ENCODE measurements around the gene DNER.

The DNER gene

DNA sequence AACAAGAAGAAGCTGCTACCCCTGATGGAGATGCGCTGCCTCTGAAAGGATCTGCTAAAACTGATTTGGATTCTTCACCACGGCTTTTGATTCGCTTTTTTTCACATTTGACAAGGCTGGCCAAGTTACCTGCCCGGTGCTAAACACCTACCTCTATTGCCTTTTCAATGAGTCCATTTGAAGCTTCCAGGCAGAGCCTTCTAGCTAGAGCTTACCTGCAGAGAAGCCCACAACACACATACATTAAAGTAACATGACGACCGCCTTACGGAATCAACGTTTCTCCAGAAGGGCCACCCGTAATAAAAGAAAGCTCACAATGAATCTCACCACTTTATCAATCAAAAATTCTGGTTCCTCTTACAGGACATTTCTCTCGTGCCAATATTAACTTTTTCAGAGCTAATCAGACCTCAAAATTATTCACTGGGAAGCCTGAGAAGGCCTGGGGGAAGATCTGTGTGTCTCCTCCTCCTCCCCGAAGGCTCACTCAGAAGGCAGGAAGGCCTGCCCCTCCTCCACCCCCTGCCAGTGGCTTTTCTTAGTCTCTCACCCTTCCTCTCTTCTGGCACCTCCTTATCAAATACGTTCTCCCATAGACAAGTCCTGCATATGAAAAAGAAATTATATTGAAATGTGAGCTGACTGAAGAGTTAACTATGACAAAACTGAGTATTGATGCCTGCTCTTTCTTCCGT is 171.0 kb downstream of the DNER start:
- H3K9me3 ChIP-seq (replicated peaks; ENCODE audit: low read length), result no peaks in the 10 kb centered on the region
- H3K4me3 ChIP-seq (ENCODE audit: low read length), result no peak overlapping the region
- no peak overlapping the region for H3K9ac ChIP-seq (ENCODE audit: low read depth, low read length)
- H3K27me3 ChIP-seq (ENCODE audit: control insufficient read depth, insufficient read depth, low read length), result no peaks in the 10 kb centered on the region
- no peaks in the 10 kb centered on the region for H3K4me1 ChIP-seq (ENCODE audit: control insufficient read depth, insufficient read depth, low read length)
- no peaks in the 10 kb centered on the region for H3K36me3 ChIP-seq (ENCODE audit: insufficient read depth, low read length)
- no peak overlapping the region for H3K4me2 ChIP-seq (ENCODE audit: low read length)

DNA sequence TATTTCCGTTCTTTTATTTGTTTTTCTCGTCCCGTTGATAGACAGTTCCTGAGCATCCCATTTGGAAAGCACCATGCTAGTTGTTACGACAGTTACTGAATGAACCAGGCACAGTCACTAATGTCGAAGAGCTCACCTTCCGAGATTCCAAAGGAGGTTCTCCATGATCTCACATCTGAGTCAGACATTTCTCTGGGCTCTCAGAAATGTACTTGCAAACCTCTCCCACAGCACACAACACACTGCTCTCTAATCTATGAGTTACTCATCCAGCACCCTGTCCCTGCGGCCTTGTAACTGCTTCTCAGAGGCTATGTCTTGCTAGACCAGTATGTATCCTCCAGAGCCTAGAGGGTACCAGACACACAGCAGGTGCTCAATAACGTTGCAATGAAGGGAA is 174.7 kb downstream of the DNER start:
- no peaks in the 10 kb centered on the region for H3K4me1 ChIP-seq (ENCODE audit: control insufficient read depth, insufficient read depth, low read length)
- H3K4me3 ChIP-seq (ENCODE audit: low read length), result no peak overlapping the region
- no peak overlapping the region for H3K9ac ChIP-seq (ENCODE audit: low read depth, low read length)
- H3K4me2 ChIP-seq (ENCODE audit: low read length), result no peak overlapping the region
- H3K27me3 ChIP-seq (ENCODE audit: control insufficient read depth, insufficient read depth, low read length), result no peaks in the 10 kb centered on the region
- no peaks in the 10 kb centered on the region for H3K9me3 ChIP-seq (replicated peaks; ENCODE audit: low read length)
- no peaks in the 10 kb centered on the region for H3K36me3 ChIP-seq (ENCODE audit: insufficient read depth, low read length)

DNA sequence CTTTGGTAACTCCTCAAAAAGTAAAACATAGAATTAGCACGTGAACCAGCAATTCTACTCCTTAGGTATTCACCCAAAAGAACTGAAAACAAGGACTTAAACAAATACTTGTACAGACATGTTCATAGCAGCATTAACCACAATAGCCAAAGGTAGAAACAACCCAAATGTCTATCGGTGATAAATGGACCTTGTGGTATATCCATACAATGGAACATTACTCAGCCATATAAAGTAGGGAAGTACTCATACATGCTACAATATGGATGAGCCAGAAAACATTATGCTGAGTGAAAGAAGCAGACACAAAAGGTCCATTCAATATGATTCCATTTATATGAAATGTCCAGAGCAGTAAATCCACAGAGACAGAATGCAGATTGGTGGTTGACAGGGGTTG is 182.8 kb downstream of the DNER start:
- Histone ChIP-seq H3K4me2 (ENCODE audit: low read length) (no peak overlapping the region), H3K9me3 (replicated peaks; ENCODE audit: low read length) (no peaks in the 10 kb centered on the region), H3K4me1 (ENCODE audit: control insufficient read depth, insufficient read depth, low read length) (no peaks in the 10 kb centered on the region), H3K4me3 (ENCODE audit: low read length) (no peak overlapping the region), H3K9ac (ENCODE audit: low read depth, low read length) (no peak overlapping the region), H3K36me3 (ENCODE audit: insufficient read depth, low read length) (no peaks in the 10 kb centered on the region), H3K27me3 (ENCODE audit: control insufficient read depth, insufficient read depth, low read length) (no peaks in the 10 kb centered on the region)

DNA sequence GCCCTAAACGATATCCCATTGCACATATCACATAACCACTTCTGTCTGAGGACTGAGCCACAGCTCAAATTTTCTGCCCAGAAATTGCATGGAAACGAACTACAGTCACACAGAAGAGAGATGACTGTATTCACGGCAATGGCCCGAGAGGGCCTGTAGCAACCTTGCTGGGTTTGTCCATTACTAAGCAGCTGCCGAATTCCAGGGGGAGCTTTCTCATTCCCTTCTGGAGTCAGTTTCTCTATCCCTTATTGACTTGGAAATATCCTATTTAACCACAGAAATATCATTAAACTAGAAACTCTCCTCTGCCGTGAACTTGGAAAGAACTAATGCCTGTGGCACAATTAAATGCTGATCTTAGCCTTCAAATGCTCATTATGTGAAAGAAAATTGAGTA is 183.9 kb downstream of the DNER start:
- no peaks in the 10 kb centered on the region for H3K9me3 ChIP-seq (replicated peaks; ENCODE audit: low read length)
- H3K36me3 ChIP-seq (ENCODE audit: insufficient read depth, low read length), result no peaks in the 10 kb centered on the region
- no peak overlapping the region for H3K9ac ChIP-seq (ENCODE audit: low read depth, low read length)
- no peak overlapping the region for H3K4me3 ChIP-seq (ENCODE audit: low read length)
- H3K27me3 ChIP-seq (ENCODE audit: control insufficient read depth, insufficient read depth, low read length), result no peaks in the 10 kb centered on the region
- H3K4me2 ChIP-seq (ENCODE audit: low read length), result no peak overlapping the region
- H3K4me1 ChIP-seq (ENCODE audit: control insufficient read depth, insufficient read depth, low read length), result no peaks in the 10 kb centered on the region

DNA sequence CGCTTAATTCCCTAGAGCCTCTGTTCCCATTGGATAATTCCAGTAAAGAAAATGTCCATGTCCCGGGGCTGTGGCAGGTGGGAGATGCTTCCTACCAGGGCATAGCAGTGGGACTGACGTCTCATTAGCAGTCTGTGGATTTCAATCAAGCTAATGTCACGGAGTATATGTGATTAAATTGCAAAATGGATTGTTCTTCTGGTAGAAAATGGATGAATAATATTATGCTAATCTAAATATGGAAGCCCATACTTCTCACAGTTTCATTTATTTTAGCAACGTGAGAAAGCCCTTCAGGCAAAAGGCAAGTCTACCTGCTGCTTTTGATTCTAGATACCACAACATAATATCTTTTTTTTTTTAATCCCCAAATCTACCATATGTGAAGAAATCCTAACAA is 185.5 kb downstream of the DNER start:
- Histone ChIP-seq H3K4me2 (ENCODE audit: low read length) (no peak overlapping the region), H3K9ac (ENCODE audit: low read depth, low read length) (no peak overlapping the region), H3K4me1 (ENCODE audit: control insufficient read depth, insufficient read depth, low read length) (no peaks in the 10 kb centered on the region), H3K27me3 (ENCODE audit: control insufficient read depth, insufficient read depth, low read length) (no peaks in the 10 kb centered on the region), H3K4me3 (ENCODE audit: low read length) (no peak overlapping the region), H3K36me3 (ENCODE audit: insufficient read depth, low read length) (no peaks in the 10 kb centered on the region), H3K9me3 (replicated peaks; ENCODE audit: low read length) (no peaks in the 10 kb centered on the region)

DNA sequence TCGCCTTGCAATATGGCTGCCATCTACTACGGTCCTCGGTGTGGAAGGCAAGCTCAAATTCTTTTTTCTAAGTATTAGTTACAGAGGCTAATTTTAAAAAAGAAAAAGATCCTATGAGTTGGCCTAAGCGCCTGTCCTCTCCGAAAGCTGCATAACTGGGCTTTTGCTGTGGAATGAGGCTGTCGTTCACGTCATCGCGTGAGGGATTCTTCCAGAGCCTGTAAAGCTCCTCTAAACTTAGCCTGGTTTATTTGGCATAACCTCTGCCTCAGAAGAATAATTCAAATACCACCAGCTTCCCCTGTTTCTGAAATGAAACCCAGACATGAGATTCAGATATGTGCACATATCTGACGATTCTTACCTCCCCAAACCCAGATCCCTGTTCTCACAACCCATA is 187.4 kb downstream of the DNER start:
- Histone ChIP-seq H3K4me2 (ENCODE audit: low read length) (no peak overlapping the region), H3K36me3 (ENCODE audit: insufficient read depth, low read length) (no peaks in the 10 kb centered on the region), H3K4me3 (ENCODE audit: low read length) (no peak overlapping the region), H3K4me1 (ENCODE audit: control insufficient read depth, insufficient read depth, low read length) (no peaks in the 10 kb centered on the region), H3K27me3 (ENCODE audit: control insufficient read depth, insufficient read depth, low read length) (no peaks in the 10 kb centered on the region), H3K9me3 (replicated peaks; ENCODE audit: low read length) (no peaks in the 10 kb centered on the region), H3K9ac (ENCODE audit: low read depth, low read length) (no peak overlapping the region)

DNA sequence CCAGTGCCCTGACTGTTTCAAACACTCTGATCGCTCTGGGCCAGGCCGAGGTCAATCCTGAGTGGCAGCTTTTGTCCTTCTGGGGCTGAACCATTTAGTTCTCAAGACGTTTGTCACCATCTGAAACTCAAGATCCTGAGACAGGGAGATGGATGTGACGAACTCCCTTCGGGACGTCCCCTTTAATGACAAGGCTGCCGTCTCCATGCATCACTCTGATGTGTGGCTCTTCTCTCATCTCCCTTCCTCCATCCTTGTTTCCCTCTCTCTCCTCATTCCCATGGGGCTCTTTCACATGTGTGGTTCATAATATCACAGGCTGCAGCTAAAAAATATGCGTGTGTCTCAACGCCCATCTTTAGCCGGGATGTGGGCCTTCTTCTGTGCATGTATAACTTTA is 189.6 kb downstream of the DNER start:
- no peak overlapping the region for H3K9ac ChIP-seq (ENCODE audit: low read depth, low read length)
- H3K4me3 ChIP-seq (ENCODE audit: low read length), result no peak overlapping the region
- H3K9me3 ChIP-seq (replicated peaks; ENCODE audit: low read length), result no peaks in the 10 kb centered on the region
- no peaks in the 10 kb centered on the region for H3K27me3 ChIP-seq (ENCODE audit: control insufficient read depth, insufficient read depth, low read length)
- no peak overlapping the region for H3K4me2 ChIP-seq (ENCODE audit: low read length)
- no peaks in the 10 kb centered on the region for H3K36me3 ChIP-seq (ENCODE audit: insufficient read depth, low read length)
- no peaks in the 10 kb centered on the region for H3K4me1 ChIP-seq (ENCODE audit: control insufficient read depth, insufficient read depth, low read length)

DNA sequence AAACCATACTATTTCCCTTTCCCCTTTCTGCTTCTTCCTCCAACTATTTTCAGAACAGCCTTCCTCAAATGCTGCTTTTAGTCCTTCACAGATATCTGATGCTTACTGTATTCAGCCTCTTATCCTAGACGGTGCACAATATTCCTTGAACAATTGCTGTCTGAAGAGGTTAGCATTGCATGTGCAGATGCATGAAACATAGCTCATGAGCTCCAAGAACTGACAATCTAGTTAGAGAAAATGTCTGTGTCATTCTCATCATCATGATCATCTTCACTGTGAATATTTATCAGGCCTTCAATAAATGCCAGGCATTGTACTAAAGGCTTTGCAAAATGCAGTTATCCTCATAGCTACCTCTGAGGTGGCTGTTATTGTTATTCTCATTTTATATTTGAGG is 190.7 kb downstream of the DNER start:
- H3K9ac ChIP-seq (ENCODE audit: low read depth, low read length), result no peak overlapping the region

DNA sequence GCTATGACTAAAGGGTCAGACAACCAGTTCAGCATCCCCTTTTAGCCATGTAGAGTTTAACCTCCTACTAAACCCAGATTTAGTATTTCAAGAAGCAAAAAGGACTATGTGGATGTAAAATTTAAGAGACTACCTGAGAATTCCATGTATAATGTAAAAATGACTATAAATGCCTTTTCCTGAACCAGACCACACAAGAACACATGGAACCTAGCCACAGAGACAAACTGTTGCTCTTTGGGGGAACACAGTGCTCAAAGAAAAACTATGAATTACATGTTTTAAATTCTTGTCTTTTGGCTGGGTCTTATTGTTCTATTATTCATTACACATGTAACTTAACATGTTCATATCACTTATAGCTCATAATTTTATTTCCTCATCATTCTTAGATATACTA is 192.8 kb downstream of the DNER start:
- Histone ChIP-seq H3K4me2 (ENCODE audit: low read length) (no peak overlapping the region), H3K9me3 (replicated peaks; ENCODE audit: low read length) (no peaks in the 10 kb centered on the region), H3K27me3 (ENCODE audit: control insufficient read depth, insufficient read depth, low read length) (no peaks in the 10 kb centered on the region), H3K9ac (ENCODE audit: low read depth, low read length) (no peak overlapping the region), H3K4me3 (ENCODE audit: low read length) (no peak overlapping the region), H3K4me1 (ENCODE audit: control insufficient read depth, insufficient read depth, low read length) (no peaks in the 10 kb centered on the region), H3K36me3 (ENCODE audit: insufficient read depth, low read length) (no peaks in the 10 kb centered on the region)

More for the DNA sequence above, 190.7 kb downstream of the DNER start:
- Histone ChIP-seq H3K9me3 (replicated peaks; ENCODE audit: low read length) (no peaks in the 10 kb centered on the region), H3K4me3 (ENCODE audit: low read length) (no peak overlapping the region), H3K36me3 (ENCODE audit: insufficient read depth, low read length) (no peaks in the 10 kb centered on the region), H3K27me3 (ENCODE audit: control insufficient read depth, insufficient read depth, low read length) (no peaks in the 10 kb centered on the region), H3K4me2 (ENCODE audit: low read length) (no peak overlapping the region), H3K4me1 (ENCODE audit: control insufficient read depth, insufficient read depth, low read length) (no peaks in the 10 kb centered on the region)

DNA sequence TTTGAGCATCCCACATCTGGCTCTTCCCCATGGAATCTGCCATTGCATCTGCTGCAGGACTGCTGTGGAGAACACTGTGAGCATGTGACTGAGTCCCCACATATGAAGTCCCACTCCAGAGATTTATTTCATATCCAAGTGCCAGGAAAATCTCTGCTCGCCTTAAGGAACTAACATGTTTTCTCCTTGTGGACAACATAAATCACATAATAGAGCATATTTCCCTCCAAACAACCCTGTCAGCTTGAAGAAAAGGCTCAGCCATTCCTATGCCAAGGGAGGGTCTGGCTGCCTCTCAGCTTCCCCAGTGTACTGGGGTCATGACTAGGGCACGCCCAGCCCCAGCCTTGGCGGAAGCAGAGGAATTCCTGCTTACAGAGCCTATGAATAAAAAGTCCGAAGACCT is 193.7 kb downstream of the DNER start:
- Histone ChIP-seq H3K9ac (ENCODE audit: low read depth, low read length) (no peak overlapping the region), H3K4me1 (ENCODE audit: control insufficient read depth, insufficient read depth, low read length) (no peaks in the 10 kb centered on the region), H3K9me3 (replicated peaks; ENCODE audit: low read length) (no peaks in the 10 kb centered on the region), H3K4me3 (ENCODE audit: low read length) (no peak overlapping the region), H3K36me3 (ENCODE audit: insufficient read depth, low read length) (no peaks in the 10 kb centered on the region), H3K4me2 (ENCODE audit: low read length) (no peak overlapping the region), H3K27me3 (ENCODE audit: control insufficient read depth, insufficient read depth, low read length) (no peaks in the 10 kb centered on the region)

DNA sequence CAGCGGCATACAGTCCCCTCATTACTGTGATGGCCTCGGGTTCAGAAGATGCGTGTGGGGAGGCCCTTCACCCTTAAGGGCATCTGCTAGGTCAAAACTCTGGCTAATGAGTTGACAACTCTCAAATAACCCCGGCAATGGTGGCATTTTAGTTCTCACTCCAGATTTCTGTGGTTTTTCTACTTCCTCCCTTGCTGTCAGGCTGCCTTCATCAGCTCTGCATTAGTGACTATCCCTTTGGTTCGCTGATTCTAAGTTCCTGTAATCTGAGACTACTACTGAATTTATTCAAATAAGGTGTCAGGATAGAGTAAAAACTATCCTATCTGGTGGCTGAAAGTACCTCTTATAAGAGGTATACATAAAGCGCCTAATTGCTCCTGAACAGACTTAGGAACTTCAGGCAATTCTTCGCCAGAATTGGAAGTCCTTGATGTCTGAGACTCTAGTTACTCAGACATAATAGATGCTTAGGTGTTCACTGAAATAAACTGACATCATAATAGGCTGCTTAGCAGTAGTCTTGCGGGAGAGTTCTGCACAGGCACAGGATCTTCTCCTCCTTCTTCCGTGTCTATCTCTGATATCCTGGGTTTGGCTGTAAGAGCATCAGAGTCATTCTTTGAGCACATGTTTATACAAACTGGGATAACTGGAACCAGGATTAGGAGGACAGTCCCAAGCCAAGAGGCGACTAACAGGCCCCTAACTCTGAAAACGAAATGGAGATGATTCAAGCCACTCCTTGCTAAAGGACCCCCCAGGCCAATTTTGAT is 194.5 kb downstream of the DNER start:
- Histone ChIP-seq H3K4me1 (ENCODE audit: control insufficient read depth, insufficient read depth, low read length) (no peaks in the 10 kb centered on the region), H3K27me3 (ENCODE audit: control insufficient read depth, insufficient read depth, low read length) (no peaks in the 10 kb centered on the region), H3K36me3 (ENCODE audit: insufficient read depth, low read length) (no peaks in the 10 kb centered on the region), H3K9me3 (replicated peaks; ENCODE audit: low read length) (no peaks in the 10 kb centered on the region), H3K4me3 (ENCODE audit: low read length) (no peak overlapping the region), H3K4me2 (ENCODE audit: low read length) (no peak overlapping the region), H3K9ac (ENCODE audit: low read depth, low read length) (no peak overlapping the region)
